Measurements from ENCODE around the gene RNF130.
A peak's percentile ranks its signal among the peaks of the same experiment; 100 is the strongest.

RNF130 gene

DNA sequence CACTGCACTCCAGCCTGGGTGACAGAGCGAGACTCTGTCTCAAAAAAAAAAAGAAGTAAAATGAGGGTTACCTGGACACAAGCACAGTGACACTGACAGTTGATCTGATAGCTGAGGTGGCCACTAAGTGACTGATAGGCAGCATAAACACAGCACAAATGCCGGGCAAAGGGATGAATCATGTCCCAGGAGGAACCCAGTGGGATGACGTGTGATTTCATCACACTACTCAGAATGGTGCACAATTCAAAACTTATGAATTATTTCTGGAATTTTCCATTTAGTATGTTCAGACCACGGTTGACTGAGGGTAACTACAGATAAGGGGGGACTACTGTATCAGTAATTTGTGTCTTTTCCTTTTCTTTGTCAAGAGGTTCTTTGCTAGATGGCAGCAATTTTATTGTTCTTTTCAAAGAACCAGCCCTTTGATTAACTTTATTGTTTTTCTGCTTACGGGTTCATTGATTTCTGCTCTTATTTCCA, 34.3 kb upstream of the RNF130 start:
- no peak for DNase-seq

GRCh38 chr5:180104168-180104530, 32.6 kb upstream of the RNF130 start:
- Histone ChIP-seq H3K9me3 (peaks cover 3 to 25% (median 16%) of the 10 kb centered on the region in 3 donors), H3K4me1 (no peaks in the 10 kb centered on the region), H3K27ac (no peak overlapping the region), H3K36me3 (no peaks in the 10 kb centered on the region), H3K4me3 (no peak overlapping the region), H3K27me3 (peaks cover 0 to 25% of the 10 kb centered on the region in 2 donors)
- DNase-seq: peak in 1 of 2 donors; percentile 31
- no peak for TF ChIP-seq CTCF (IDR thresholded peaks at IDR 0.05)
- intact Hi-C loops (cut with DNase I; ENCODE audit: low total_unique reads): no loop called here

More for the DNA sequence above, 34.3 kb upstream of the RNF130 start:
- no peak for TF ChIP-seq CTCF (IDR thresholded peaks at IDR 0.05)
- Histone ChIP-seq H3K36me3 (no peaks in the 10 kb centered on the region), H3K4me1 (no peaks in the 10 kb centered on the region), H3K4me3 (no peak overlapping the region), H3K27me3 (peaks cover 0 to 12% of the 10 kb centered on the region in 2 donors), H3K9me3 (peaks cover 3 to 25% (median 16%) of the 10 kb centered on the region in 3 donors), H3K27ac (no peak overlapping the region)
- intact Hi-C loops (cut with DNase I; ENCODE audit: low total_unique reads): no loop called here

GRCh38 chr5:180103487-180104167, 32.1 kb upstream of the RNF130 start:
- intact Hi-C loops (cut with DNase I; ENCODE audit: low total_unique reads): no loop called here
- TF ChIP-seq CTCF (IDR thresholded peaks at IDR 0.05): no peak
- DNase-seq: no peak
- peaks cover 3 to 25% (median 12%) of the 10 kb centered on the region in 3 donors for H3K9me3 ChIP-seq
- no peaks in the 10 kb centered on the region for H3K36me3 ChIP-seq
- peaks cover 0 to 31% of the 10 kb centered on the region in 2 donors for H3K27me3 ChIP-seq
- H3K4me3 ChIP-seq: no peak overlapping the region
- no peaks in the 10 kb centered on the region for H3K4me1 ChIP-seq
- H3K27ac ChIP-seq: no peak overlapping the region

DNA sequence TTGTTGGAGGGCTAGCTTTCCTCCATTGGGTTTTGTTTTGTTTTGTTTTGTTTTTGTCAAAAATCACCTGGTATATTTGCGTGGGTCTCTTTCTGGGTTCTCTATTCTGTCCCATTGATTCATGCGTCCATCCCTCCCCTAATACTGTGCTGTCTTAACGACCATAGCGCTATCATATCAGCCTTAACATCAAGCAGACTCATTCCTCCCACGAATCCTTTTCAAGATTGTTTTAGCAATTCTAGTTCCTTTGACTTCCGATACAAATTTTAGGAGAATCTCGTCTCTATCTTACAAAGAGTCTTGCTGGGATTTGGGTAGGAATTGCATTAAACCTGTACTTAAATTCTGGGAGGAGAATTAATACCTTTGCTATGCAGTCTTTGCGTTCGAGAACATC, 31.1 kb upstream of the RNF130 start:
- no peak for DNase-seq
- peaks cover 3 to 15% (median 9%) of the 10 kb centered on the region in 3 donors for H3K9me3 ChIP-seq
- no peaks in the 10 kb centered on the region for H3K4me1 ChIP-seq
- no peak overlapping the region for H3K27ac ChIP-seq
- intact Hi-C loops (cut with DNase I; ENCODE audit: low total_unique reads): no loop called here
- H3K36me3 ChIP-seq: no peaks in the 10 kb centered on the region
- no peak overlapping the region for H3K4me3 ChIP-seq
- peaks cover 0 to 40% of the 10 kb centered on the region in 2 donors for H3K27me3 ChIP-seq
- no peak for TF ChIP-seq CTCF (IDR thresholded peaks at IDR 0.05)

DNA sequence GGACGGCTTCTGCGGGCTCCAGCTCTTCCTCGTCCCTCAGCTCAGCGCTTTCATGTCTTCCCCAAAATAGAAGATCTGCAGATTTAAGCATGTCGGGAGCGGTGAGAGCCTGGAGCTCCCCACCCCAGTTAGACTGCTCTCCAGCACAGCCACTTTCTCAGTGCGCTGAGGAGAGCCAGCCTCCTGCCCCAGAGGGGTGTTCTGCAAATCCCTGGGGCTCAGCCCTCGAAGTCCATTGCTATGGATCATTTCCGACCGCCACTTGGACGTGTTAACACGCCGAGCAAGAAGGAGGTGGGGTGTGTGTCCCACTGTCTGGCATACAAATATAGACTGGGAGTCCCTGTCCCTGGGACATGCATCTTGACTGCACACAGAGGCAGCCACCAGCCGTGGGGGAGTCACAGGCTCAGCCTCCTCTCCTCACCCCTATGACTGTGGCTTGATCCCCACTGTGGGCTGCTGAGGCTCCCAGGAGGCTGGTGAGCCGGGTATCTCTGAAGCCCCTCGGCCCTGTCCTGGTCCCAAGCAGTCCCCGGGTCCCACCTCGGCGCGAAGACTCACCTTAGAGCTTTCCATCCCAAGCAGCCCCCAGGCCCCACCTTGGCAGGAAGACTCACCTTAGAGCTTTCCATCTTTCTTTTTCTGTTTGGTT, 30.0 kb upstream of the RNF130 start:
- H3K4me1 ChIP-seq: no peaks in the 10 kb centered on the region
- DNase-seq: no peak
- intact Hi-C loops (cut with DNase I; ENCODE audit: low total_unique reads): no loop called here
- no peak overlapping the region for H3K27ac ChIP-seq
- H3K4me3 ChIP-seq: no peak overlapping the region
- peaks cover 0 to 47% of the 10 kb centered on the region in 2 donors for H3K27me3 ChIP-seq
- no peak for TF ChIP-seq CTCF (IDR thresholded peaks at IDR 0.05)
- H3K9me3 ChIP-seq: peaks cover 0 to 4% (median under 1%) of the 10 kb centered on the region in 3 donors
- H3K36me3 ChIP-seq: no peaks in the 10 kb centered on the region

Measured in tibial artery (tissue), 4 donors.